Measurements from ENCODE around the gene ISX.

DNA sequence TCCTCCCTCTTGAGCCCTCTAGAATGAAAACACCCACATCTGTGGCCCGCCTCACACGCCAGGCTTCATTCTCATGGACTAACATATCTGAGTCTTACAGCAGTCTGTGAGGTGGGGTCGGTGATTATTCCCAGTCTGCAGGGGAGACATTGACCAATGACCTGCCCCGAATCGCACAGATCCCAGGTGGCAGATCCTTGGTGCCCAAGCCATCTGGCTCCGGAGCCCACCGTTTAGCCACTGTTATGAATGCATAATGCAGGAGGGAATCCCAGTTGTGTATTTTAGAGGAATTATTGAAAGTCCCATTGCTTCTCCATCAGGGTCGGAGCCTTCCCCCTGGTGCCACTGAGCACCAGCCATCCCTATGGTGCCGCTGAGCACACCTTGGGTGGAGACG lies 47.4 kb downstream of the ISX start:
- TF ChIP-seq, protein P1, sequence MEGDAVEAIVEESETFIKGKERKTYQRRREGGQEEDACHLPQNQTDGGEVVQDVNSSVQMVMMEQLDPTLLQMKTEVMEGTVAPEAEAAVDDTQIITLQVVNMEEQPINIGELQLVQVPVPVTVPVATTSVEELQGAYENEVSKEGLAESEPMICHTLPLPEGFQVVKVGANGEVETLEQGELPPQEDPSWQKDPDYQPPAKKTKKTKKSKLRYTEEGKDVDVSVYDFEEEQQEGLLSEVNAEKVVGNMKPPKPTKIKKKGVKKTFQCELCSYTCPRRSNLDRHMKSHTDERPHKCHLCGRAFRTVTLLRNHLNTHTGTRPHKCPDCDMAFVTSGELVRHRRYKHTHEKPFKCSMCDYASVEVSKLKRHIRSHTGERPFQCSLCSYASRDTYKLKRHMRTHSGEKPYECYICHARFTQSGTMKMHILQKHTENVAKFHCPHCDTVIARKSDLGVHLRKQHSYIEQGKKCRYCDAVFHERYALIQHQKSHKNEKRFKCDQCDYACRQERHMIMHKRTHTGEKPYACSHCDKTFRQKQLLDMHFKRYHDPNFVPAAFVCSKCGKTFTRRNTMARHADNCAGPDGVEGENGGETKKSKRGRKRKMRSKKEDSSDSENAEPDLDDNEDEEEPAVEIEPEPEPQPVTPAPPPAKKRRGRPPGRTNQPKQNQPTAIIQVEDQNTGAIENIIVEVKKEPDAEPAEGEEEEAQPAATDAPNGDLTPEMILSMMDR (IDR thresholded peaks at IDR 0.05; ENCODE audit: low read depth, low read length, poor library complexity, severe bottlenecking) = no peak
- no peak for TF ChIP-seq EZH2phosphoT487 (IDR thresholded peaks at IDR 0.05; ENCODE audit: borderline replicate concordance, low read length)

All from DOHH2 (cell line).